ENCODE results near the gene CIROP.
A peak's percentile ranks its signal among the peaks of the same experiment; 100 is the strongest.

Gene CIROP

GRCh38 chr14:23125933-23126524, 21.2 kb upstream of the CIROP start:
- TF ChIP-seq CTCF (IDR thresholded peaks at IDR 0.05; ENCODE audit: extremely low read depth, insufficient read depth, missing control alignments) = no peak
- no peak for DNase-seq (ENCODE audit: low spot score)
- in situ Hi-C loops (cut with MboI; ENCODE audit: low pct_unique_long_range_greater_than_20kb, low sequenced_read_pairs, unreplicated experiment) = loop anchor here (10.0 kb wide), 1 partner anchor 59 kb away; the partner anchor contains the start of gene SLC7A8

GRCh38 chr14:23125011-23125410, 20.2 kb upstream of the CIROP start:
- no peak for DNase-seq (ENCODE audit: low spot score)
- no peak for TF ChIP-seq CTCF (IDR thresholded peaks at IDR 0.05; ENCODE audit: extremely low read depth, insufficient read depth, missing control alignments)

GRCh38 chr14:23124337-23124954, 19.7 kb upstream of the CIROP start:
- DNase-seq (ENCODE audit: low spot score) = no peak
- in situ Hi-C loops (cut with MboI; ENCODE audit: low pct_unique_long_range_greater_than_20kb, low sequenced_read_pairs, unreplicated experiment) = loop anchor here (10.0 kb wide), 1 partner anchor 60 kb away; the partner anchor contains the start of gene SLC7A8
- TF ChIP-seq CTCF (IDR thresholded peaks at IDR 0.05; ENCODE audit: extremely low read depth, insufficient read depth, missing control alignments) = no peak

More at GRCh38 chr14:23125011-23125410, 20.2 kb upstream of the CIROP start:
- in situ Hi-C loops (cut with MboI; ENCODE audit: low pct_unique_long_range_greater_than_20kb, low sequenced_read_pairs, unreplicated experiment) = loop anchor here (10.0 kb wide), 1 partner anchor 60 kb away; the partner anchor contains the start of gene SLC7A8

- DNase-seq (ENCODE audit: low spot score) = no peak
- in situ Hi-C loops (cut with MboI; ENCODE audit: low pct_unique_long_range_greater_than_20kb, low sequenced_read_pairs, unreplicated experiment) = loop anchor here (10.0 kb wide), 1 partner anchor 61 kb away; the partner anchor contains the start of gene SLC7A8
- no peak for TF ChIP-seq CTCF (IDR thresholded peaks at IDR 0.05; ENCODE audit: extremely low read depth, insufficient read depth, missing control alignments)
Measured at GRCh38 chr14:23123419-23123818, 18.6 kb upstream of the CIROP start.

- DNase-seq (ENCODE audit: low spot score) = no peak
- TF ChIP-seq CTCF (IDR thresholded peaks at IDR 0.05; ENCODE audit: extremely low read depth, insufficient read depth, missing control alignments) = no peak
- in situ Hi-C loops (cut with MboI; ENCODE audit: low pct_unique_long_range_greater_than_20kb, low sequenced_read_pairs, unreplicated experiment) = loop anchor here (10.0 kb wide), 1 partner anchor 63 kb away; the partner anchor contains the start of gene SLC7A8
Measured at GRCh38 chr14:23122086-23122485, 17.3 kb upstream of the CIROP start.

- peak; percentile 59 for DNase-seq (ENCODE audit: low spot score)
- in situ Hi-C loops (cut with MboI; ENCODE audit: low pct_unique_long_range_greater_than_20kb, low sequenced_read_pairs, unreplicated experiment) = loop anchor here (10.0 kb wide), 1 partner anchor 63 kb away; the partner anchor contains the start of gene SLC7A8
- TF ChIP-seq CTCF (IDR thresholded peaks at IDR 0.05; ENCODE audit: extremely low read depth, insufficient read depth, missing control alignments) = no peak
Measured at GRCh38 chr14:23121361-23121771, 16.6 kb upstream of the CIROP start.

All from GM13977 (cell line).